GM19035 (cell line): ENCODE measurements around the gene KIF5C.

Experiments
- ATAC-seq: cut with Tn5 transposase; IDR thresholded peaks from one replicate; pipeline ENCODE4 v1.9.1; 2021; ENCODE audit not compliant: unreplicated experiment

KIF5C gene

GRCh38 chr2:148988337-148988736, 113.3 kb downstream of the KIF5C start:
- no peak for ATAC-seq

GRCh38 chr2:148989882-148990493, 115.0 kb downstream of the KIF5C start:
- peak; percentile 87 for ATAC-seq

GRCh38 chr2:148990968-148991367, 115.9 kb downstream of the KIF5C start:
- ATAC-seq: no peak

- no peak for ATAC-seq
Measured at GRCh38 chr2:148992448-148992847, 117.4 kb downstream of the KIF5C start.

GRCh38 chr2:148993351-148993750, 118.3 kb downstream of the KIF5C start:
- ATAC-seq: no peak

GRCh38 chr2:148994341-148994740, 119.3 kb downstream of the KIF5C start:
- no peak for ATAC-seq

- no peak for ATAC-seq
Measured at GRCh38 chr2:148996805-148997204, 121.8 kb downstream of the KIF5C start.

- no peak for ATAC-seq
Measured at GRCh38 chr2:148998165-148998830, 123.3 kb downstream of the KIF5C start.

- no peak for ATAC-seq
Measured at GRCh38 chr2:148998831-148999200, 123.8 kb downstream of the KIF5C start.

GRCh38 chr2:148999451-148999921, 124.5 kb downstream of the KIF5C start:
- ATAC-seq: no peak

- ATAC-seq: no peak
Measured at GRCh38 chr2:149000158-149000938, 125.3 kb downstream of the KIF5C start.

- ATAC-seq: no peak
Measured at GRCh38 chr2:149001496-149001895, 126.5 kb downstream of the KIF5C start.

GRCh38 chr2:149002378-149002890, 127.4 kb downstream of the KIF5C start:
- no peak for ATAC-seq

- no peak for ATAC-seq
Measured at GRCh38 chr2:149002891-149003740, 128.1 kb downstream of the KIF5C start.

GRCh38 chr2:149004836-149005235, 129.8 kb downstream of the KIF5C start:
- no peak for ATAC-seq

GRCh38 chr2:149005471-149006077, 130.5 kb downstream of the KIF5C start:
- no peak for ATAC-seq

GRCh38 chr2:149006883-149007543, 132.0 kb downstream of the KIF5C start:
- no peak for ATAC-seq

- no peak for ATAC-seq
Measured at GRCh38 chr2:149008381-149008780, 133.4 kb downstream of the KIF5C start.

GRCh38 chr2:149009576-149010461, 134.8 kb downstream of the KIF5C start:
- ATAC-seq: no peak
